Lower lobe of right lung (tissue), 2 donors: ENCODE data around the gene TSPY1. TPM values are rescaled to one million over a fixed set of nuclear protein-coding genes. Genes with fewer than 3 reads are reported as not detected.
"Not testable (repeated sequence)": the region's sequence is repeated elsewhere in the genome, so short reads cannot be mapped to it uniquely, and the experiment has no call there.

Experiments used
- ATAC-seq, 2 donors: fragments of 200-7000 bp; cut with Tn5 transposase; one replicate each; pipeline ENCODE4 v1.9.1; 2020 to 2022; ENCODE audit warnings: mild to moderate bottlenecking in 2 of 2, moderate library complexity in 2 of 2
- DNase-seq: peaks from one replicate; pipeline ENCODE4 v3.0.0-alpha.2; 2020
- H3K27ac ChIP-seq: fragments of 200-600 bp; one replicate; pipeline ENCODE4 v1.8.0; 2022
- H3K27me3 ChIP-seq: fragments of 200-600 bp; one replicate; pipeline ENCODE4 v1.8.0; 2022; ENCODE audit warnings: low read depth
- H3K36me3 ChIP-seq: fragments of 200-600 bp; one replicate; pipeline ENCODE4 v1.8.0; 2022; ENCODE audit warnings: mild to moderate bottlenecking
- H3K4me1 ChIP-seq: fragments of 200-600 bp; one replicate; pipeline ENCODE4 v1.8.0; 2022
- H3K4me3 ChIP-seq: fragments of 200-600 bp; one replicate; pipeline ENCODE4 v1.8.0; 2022; ENCODE audit warnings: mild to moderate bottlenecking
- H3K9me3 ChIP-seq: fragments of 200-600 bp; one replicate; pipeline ENCODE4 v1.8.0; 2022
- intact Hi-C: fragments of 100-400 bp; cut with DNase I; formaldehyde crosslinking; loops from one replicate; pipeline ENCODE4 v1.11.0; 2022
- long read RNA-seq: library from polyadenylated mRNA; unstranded; transcript quantifications from one replicate; pipeline ENCODE4 v2.0.0, GENCODE V29; 2021
- total RNA-seq: library from RNA; stranded (reverse); fragmentation: NEBNext Ultra II Directional; extraction: Animal tissue kit (Norgen Biotek cat#: 25700); gene quantifications from one replicate; pipeline ENCODE4 v1.2.1, GENCODE V29; 2021
- donor health status: DM: no; HTN: yes; CAD: no; lungs with severe emphysema.

The TSPY1 gene, protein sequence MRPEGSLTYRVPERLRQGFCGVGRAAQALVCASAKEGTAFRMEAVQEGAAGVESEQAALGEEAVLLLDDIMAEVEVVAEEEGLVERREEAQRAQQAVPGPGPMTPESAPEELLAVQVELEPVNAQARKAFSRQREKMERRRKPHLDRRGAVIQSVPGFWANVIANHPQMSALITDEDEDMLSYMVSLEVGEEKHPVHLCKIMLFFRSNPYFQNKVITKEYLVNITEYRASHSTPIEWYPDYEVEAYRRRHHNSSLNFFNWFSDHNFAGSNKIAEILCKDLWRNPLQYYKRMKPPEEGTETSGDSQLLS
- total RNA-seq, result not detected
- long read RNA-seq, result 0 reads

DNA sequence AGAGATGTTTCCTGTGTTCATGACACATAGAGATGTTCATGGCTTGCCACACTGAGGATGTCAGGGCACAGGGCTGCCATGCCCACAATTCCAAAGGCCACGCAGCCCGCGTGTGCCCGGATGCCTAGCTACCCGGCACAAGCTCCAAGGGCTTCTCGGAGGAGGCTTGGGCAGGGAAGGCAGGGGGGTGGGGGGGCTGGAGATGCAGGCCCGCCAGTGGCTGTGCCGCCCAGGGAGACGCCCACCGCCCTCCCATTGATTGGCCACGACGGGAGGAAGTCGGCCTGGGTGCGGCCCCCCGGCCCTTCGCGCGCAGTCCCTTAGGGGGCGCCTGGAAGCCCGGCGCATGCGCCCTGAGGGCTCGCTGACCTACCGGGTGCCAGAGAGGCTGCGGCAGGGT is at the start of gene TSPY1:
TSPY1 (plus strand) TSS at position 301 of the 400 bp plus-strand sequence; CDS start at position 347, 46 bp downstream.
- H3K27ac ChIP-seq, DNase-seq, H3K36me3 ChIP-seq, H3K27me3 ChIP-seq, H3K9me3 ChIP-seq, ATAC-seq, H3K4me1 ChIP-seq, H3K4me3 ChIP-seq, intact Hi-C loops: not testable (repeated sequence)

DNA sequence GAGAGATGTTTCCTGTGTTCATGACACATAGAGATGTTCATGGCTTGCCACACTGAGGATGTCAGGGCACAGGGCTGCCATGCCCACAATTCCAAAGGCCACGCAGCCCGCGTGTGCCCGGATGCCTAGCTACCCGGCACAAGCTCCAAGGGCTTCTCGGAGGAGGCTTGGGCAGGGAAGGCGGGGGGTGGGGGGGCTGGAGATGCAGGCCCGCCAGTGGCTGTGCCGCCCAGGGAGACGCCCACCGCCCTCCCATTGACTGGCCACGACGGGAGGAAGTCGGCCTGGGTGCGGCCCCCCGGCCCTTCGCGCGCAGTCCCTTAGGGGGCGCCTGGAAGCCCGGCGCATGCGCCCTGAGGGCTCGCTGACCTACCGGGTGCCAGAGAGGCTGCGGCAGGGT is 20.2 kb downstream of the TSPY1 start, which contains the start of gene TSPY9:
TSPY9 (plus strand) TSS at position 301 of the 400 bp plus-strand sequence; CDS start at position 347, 46 bp downstream.
- H3K27me3 ChIP-seq, intact Hi-C loops, ATAC-seq: not testable (repeated sequence)

GRCh38 chrY:9504396-9504795 is 37.6 kb downstream of the TSPY1 start:
- intact Hi-C loops, H3K4me1 ChIP-seq, H3K9me3 ChIP-seq, ATAC-seq, H3K27me3 ChIP-seq, H3K27ac ChIP-seq, H3K36me3 ChIP-seq, H3K4me3 ChIP-seq: not testable (repeated sequence)
- DNase-seq, result peak; percentile 25

More for the DNA sequence above, 20.2 kb downstream of the TSPY1 start, which contains the start of gene TSPY9:
- H3K36me3 ChIP-seq, H3K4me3 ChIP-seq, DNase-seq, H3K9me3 ChIP-seq, H3K27ac ChIP-seq, H3K4me1 ChIP-seq: not testable (repeated sequence)

GRCh38 chrY:9516287-9516686 is 49.5 kb downstream of the TSPY1 start:
- H3K4me1 ChIP-seq, ATAC-seq, H3K9me3 ChIP-seq, intact Hi-C loops, H3K27ac ChIP-seq, H3K27me3 ChIP-seq, DNase-seq, H3K36me3 ChIP-seq, H3K4me3 ChIP-seq: not testable (repeated sequence)

Other genes with a start within 250 kb of the TSPY1 start
- gene TSPY4, start 129.5 kb upstream of the TSPY1 start, total RNA-seq, result not detected
- not detected for gene TSPY8, start 109.2 kb upstream of the TSPY1 start, total RNA-seq
- gene TSPY3, start 68.5 kb upstream of the TSPY1 start, total RNA-seq, result not detected
- not detected for gene TSPY9, start 20.3 kb downstream of the TSPY1 start, total RNA-seq
- not detected for gene TSPY10, start 60.9 kb downstream of the TSPY1 start, total RNA-seq